IMR-90 (cell line): ENCODE data around the gene TCL1A. TPM values are rescaled to one million over a fixed set of nuclear protein-coding genes. Genes with fewer than 3 reads are reported as not detected.

Source experiments
- ATAC-seq: fragments of 200-7000 bp; cut with Tn5 transposase; 2 replicates; pipeline ENCODE4 v1.9.1; 2020; ENCODE audit warnings: low read depth, mild to moderate bottlenecking, moderate library complexity
- BruUV-seq: library from RNA; stranded (reverse); fragments of 400-500 nt; replicated peaks from 2 replicates; lab custom pipeline; 2021; lab: Mats Ljungman, UMichigan
- CTCF ChIA-PET: fragments of 300-600 bp; formaldehyde crosslinking; extraction: SDS; loops from one replicate; lab custom pipeline; 2021; ENCODE audit warnings: antibody characterized with exemption; lab: Yijun Ruan, JAX
- POLR2A ChIA-PET: fragments of 300-600 bp; sonication (Branson Sonifier 250); formaldehyde crosslinking; loops from one replicate; lab custom pipeline; 2022; ENCODE audit warnings: antibody characterized with exemption; ENCODE audit not compliant: unreplicated experiment; lab: Charles Lee
- DNase-seq: peaks from one replicate; pipeline ENCODE4 v3.0.0; 2013
- H2AFZ ChIP-seq: replicated peaks from 2 replicates; pipeline ENCODE3; 2013; ENCODE audit warnings: low read length, mild to moderate bottlenecking; ENCODE audit not compliant: poor library complexity
- H2AK5ac ChIP-seq: 2 replicates; pipeline ENCODE4 v1.6.1; 2013; ENCODE audit warnings: low read depth, low read length, inconsistent platforms
- H2AK9ac ChIP-seq: replicated peaks from 2 replicates; pipeline ENCODE3; 2013; ENCODE audit warnings: mild to moderate bottlenecking, low read depth, low read length, moderate library complexity; ENCODE audit not compliant: poor library complexity
- H2BK120ac ChIP-seq: 2 replicates; pipeline ENCODE4 v1.6.1; 2013; ENCODE audit warnings: low read depth, low read length, inconsistent platforms
- H2BK15ac ChIP-seq: 3 replicates; pipeline ENCODE4 v1.6.1; 2013; ENCODE audit warnings: low read depth, low read length, inconsistent platforms
- H2BK20ac ChIP-seq: 2 replicates; pipeline ENCODE4 v1.6.1; 2013; ENCODE audit warnings: low read depth, mild to moderate bottlenecking, inconsistent platforms, low read length, moderate library complexity
- H2BK5ac ChIP-seq: 2 replicates; pipeline ENCODE4 v1.6.1; 2013; ENCODE audit warnings: mild to moderate bottlenecking, low read depth, low read length, inconsistent platforms; ENCODE audit not compliant: poor library complexity, severe bottlenecking
- H3K14ac ChIP-seq: replicated peaks from 2 replicates; pipeline ENCODE4 v1.6.1; 2013; ENCODE audit warnings: low read depth, low read length, inconsistent platforms
- H3K18ac ChIP-seq: 2 replicates; pipeline ENCODE4 v1.6.1; 2013; ENCODE audit warnings: low read depth, low read length, control low read depth
- H3K23ac ChIP-seq: 2 replicates; pipeline ENCODE4 v1.6.1; 2013; ENCODE audit warnings: low read depth, low read length, inconsistent platforms
- H3K27ac ChIP-seq: 2 replicates; pipeline ENCODE4 v1.5.1; 2013; ENCODE audit warnings: mild to moderate bottlenecking, control low read depth, low read length; ENCODE audit not compliant: insufficient read depth
- H3K27me3 ChIP-seq: 2 replicates; pipeline ENCODE4 v1.6.1; 2013; ENCODE audit warnings: low read length; ENCODE audit not compliant: control insufficient read depth, insufficient read depth
- H3K36me3 ChIP-seq: 2 replicates; pipeline ENCODE4 v1.6.1; 2013; ENCODE audit warnings: low read length, mixed read lengths; ENCODE audit not compliant: control insufficient read depth, insufficient read depth
- H3K4ac ChIP-seq: 2 replicates; pipeline ENCODE4 v1.6.1; 2013; ENCODE audit warnings: low read depth, low read length, inconsistent platforms
- H3K4me1 ChIP-seq: 2 replicates; pipeline ENCODE4 v1.6.1; 2013; ENCODE audit warnings: low read length, mixed read lengths; ENCODE audit not compliant: control insufficient read depth, insufficient read depth
- H3K4me2 ChIP-seq: 2 replicates; pipeline ENCODE4 v1.6.1; 2013; ENCODE audit warnings: low read depth, mild to moderate bottlenecking, control low read depth, low read length, moderate library complexity
- H3K4me3 ChIP-seq: 2 replicates; pipeline ENCODE4 v1.5.1; 2013; ENCODE audit warnings: low read depth, mild to moderate bottlenecking, control low read depth, low read length, moderate library complexity; ENCODE audit not compliant: insufficient read depth
- H3K56ac ChIP-seq: 2 replicates; pipeline ENCODE4 v1.6.1; 2013; ENCODE audit warnings: low read length, inconsistent platforms; ENCODE audit not compliant: insufficient read depth; ENCODE audit errors: extremely low read depth
- H3K79me1 ChIP-seq, 2 experiments: 2 replicates each; pipeline ENCODE4 v1.6.1; 2013; ENCODE audit warnings: low read length in 2 of 2, inconsistent platforms in 1 of 2, low read depth in 1 of 2
- H3K9ac ChIP-seq: 2 replicates; pipeline ENCODE4 v1.6.1; 2013; ENCODE audit warnings: low read depth, low read length, control low read depth
- H3K9me1 ChIP-seq: 2 replicates; pipeline ENCODE4 v1.6.1; 2013; ENCODE audit warnings: low read length, inconsistent platforms; ENCODE audit not compliant: insufficient read depth
- H3K9me3 ChIP-seq: 2 replicates; pipeline ENCODE4 v1.6.1; 2013; ENCODE audit warnings: low read length; ENCODE audit not compliant: control insufficient read depth, insufficient read depth
- H4K20me1 ChIP-seq: 2 replicates; pipeline ENCODE4 v1.6.1; 2013; ENCODE audit warnings: low read length, inconsistent platforms; ENCODE audit not compliant: insufficient read depth
- H4K5ac ChIP-seq: 2 replicates; pipeline ENCODE4 v1.6.1; 2013; ENCODE audit warnings: mild to moderate bottlenecking, low read depth, low read length, control low read depth
- H4K8ac ChIP-seq, 2 experiments: 2 replicates each; pipeline ENCODE4 v1.6.1; 2013; ENCODE audit warnings: low read depth in 2 of 2, low read length in 2 of 2, control low read depth in 1 of 2, inconsistent platforms in 1 of 2
- H4K91ac ChIP-seq: 2 replicates; pipeline ENCODE4 v1.6.1; 2013; ENCODE audit warnings: low read depth, low read length, inconsistent platforms; ENCODE audit not compliant: insufficient read depth
- BHLHE40 ChIP-seq: fragments of 150-350 bp; IDR thresholded peaks from 2 replicates; pipeline ENCODE4 v1.6.1; 2016; ENCODE audit warnings: mild to moderate bottlenecking, low read depth, low read length
- CEBPB ChIP-seq: IDR thresholded peaks from 2 replicates; pipeline ENCODE4 v1.6.1; 2012; ENCODE audit warnings: low read depth, low read length, improper control_type of control experiment
- CHD1 ChIP-seq: IDR thresholded peaks from 2 replicates; pipeline ENCODE4 v1.6.1; 2012; ENCODE audit warnings: low read depth, low read length, improper control_type of control experiment
- FOS ChIP-seq: fragments of 150-350 bp; IDR thresholded peaks from 2 replicates; pipeline ENCODE4 v1.6.1; 2016; ENCODE audit warnings: low read depth, low read length
- MAFK ChIP-seq: IDR thresholded peaks from 2 replicates; pipeline ENCODE4 v1.6.1; 2012; ENCODE audit warnings: low read depth, low read length, improper control_type of control experiment
- MAZ ChIP-seq: IDR thresholded peaks from 2 replicates; pipeline ENCODE4 v1.6.1; 2012; ENCODE audit warnings: low read depth, mild to moderate bottlenecking, low read length, improper control_type of control experiment, moderate library complexity, borderline replicate concordance
- MXI1 ChIP-seq: IDR thresholded peaks from 2 replicates; pipeline ENCODE4 v1.6.1; 2012; ENCODE audit warnings: low read depth, mild to moderate bottlenecking, low read length, moderate library complexity, borderline replicate concordance
- NFE2L2 ChIP-seq: fragments of 150-350 bp; IDR thresholded peaks from 2 replicates; pipeline ENCODE4 v1.6.1; 2016; ENCODE audit warnings: low read depth, mild to moderate bottlenecking, low read length
- POLR2A ChIP-seq: IDR thresholded peaks from 2 replicates; pipeline ENCODE4 v1.6.1; 2012; ENCODE audit warnings: mild to moderate bottlenecking, low read depth, low read length
- RAD21 ChIP-seq: IDR thresholded peaks from 2 replicates; pipeline ENCODE4 v1.6.1; 2012; ENCODE audit warnings: low read length, improper control_type of control experiment
- RCOR1 ChIP-seq: IDR thresholded peaks from 2 replicates; pipeline ENCODE4 v1.6.1; 2012; ENCODE audit warnings: mild to moderate bottlenecking, low read length, improper control_type of control experiment; ENCODE audit not compliant: insufficient replicate concordance
- RFX5 ChIP-seq: IDR thresholded peaks from 2 replicates; pipeline ENCODE4 v1.8.0; 2012; ENCODE audit warnings: low read depth, mild to moderate bottlenecking, low read length, moderate library complexity
- SMC3 ChIP-seq: fragments of 150-350 bp; IDR thresholded peaks from 2 replicates; pipeline ENCODE4 v1.6.1; 2016; ENCODE audit warnings: low read depth, mild to moderate bottlenecking, antibody characterized with exemption, low read length, moderate library complexity
- WGBS, 2 experiments: methylation state at CpG; one replicate each; pipeline versions ENCODE4 v1.1.5 to v1.1.7; 2013; ENCODE audit warnings: missing lambda C conversion rate in 2 of 2; ENCODE audit not compliant: insufficient read length in 1 of 2; ENCODE audit errors: extremely low coverage in 2 of 2; 5-methylcytosine and 5-hydroxymethylcytosine counted together
- dilution Hi-C: fragments of 300-500 bp; cut with HindIII; formaldehyde crosslinking; loops from one replicate; pipeline ENCODE4 v1.14.3; 2018; ENCODE audit warnings: low sequenced_read_pairs; ENCODE audit not compliant: unreplicated experiment
- in situ Hi-C: fragments of 300-500 bp; cut with MboI; formaldehyde crosslinking; loops from 3 replicates; pipeline ENCODE4 v1.14.3; 2019; ENCODE audit warnings: low sequenced_read_pairs, inconsistent platforms, mixed read lengths
- intact Hi-C: fragments of 100-400 bp; cut with micrococcal nuclease; formaldehyde crosslinking; loops from 2 replicates; pipeline ENCODE4 v1.10.0; 2022
- polyA plus RNA-seq, 3 experiments: library from polyadenylated mRNA; depleted of rRNA; stranded (reverse); fragments of >200 nt; gene quantifications; 2 replicates each; pipeline ENCODE4 v1.2.3, GENCODE V29; 2012; ENCODE audit warnings: low replicate concordance in 1 of 3
- total RNA-seq: library from RNA; depleted of rRNA; stranded (reverse); fragments of >200 nt; gene quantifications from 2 replicates; pipeline ENCODE4 v1.2.3, GENCODE V29; 2012
- TF ChIP-seq, protein P1 (sequence below): conservative IDR thresholded peaks from 2 replicates; pipeline ENCODE4 v1.5.1; 2012; ENCODE audit warnings: mild to moderate bottlenecking, low read depth, low read length, improper control_type of control experiment
- TF ChIP-seq, protein P2 (sequence below): fragments of 150-350 bp; IDR thresholded peaks from 2 replicates; pipeline ENCODE4 v1.6.1; 2017; ENCODE audit warnings: mild to moderate bottlenecking, antibody characterized with exemption, low read length, low read depth
- TF ChIP-seq, protein P3 (sequence below): fragments of 150-350 bp; IDR thresholded peaks from 2 replicates; pipeline ENCODE4 v1.6.1; 2016; ENCODE audit warnings: low read depth, mild to moderate bottlenecking, low read length, moderate library complexity, borderline replicate concordance

Gene TCL1A
- total and polyA plus RNA-seq, 2 of the 4 experiments (the other 2 are of a cell fraction): not detected

DNA sequence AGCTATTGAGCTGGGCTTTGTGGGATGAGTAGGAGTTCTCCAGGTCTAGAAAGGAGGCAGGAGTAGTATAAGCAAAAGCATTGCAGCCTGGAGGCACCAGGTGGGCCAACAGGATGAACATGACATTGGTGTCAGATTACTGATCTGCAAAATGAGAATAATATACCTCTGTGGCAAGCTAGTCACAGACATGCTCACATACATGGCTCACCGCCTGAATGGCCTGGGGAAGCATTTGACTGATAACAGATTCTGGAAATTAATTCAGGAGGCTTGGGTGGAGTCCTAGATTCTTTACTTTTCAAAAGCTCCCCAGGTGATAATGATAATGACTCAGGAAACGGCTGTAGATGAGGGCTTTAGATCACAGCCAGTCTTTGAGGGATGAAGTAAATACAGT, 27.0 kb downstream of the TCL1A start:
- POLR2A ChIA-PET: no interaction called here
- Histone ChIP-seq H3K14ac (no peak overlapping the region), H3K9ac (no peak overlapping the region), H3K36me3 (no peaks in the 10 kb centered on the region), H3K56ac (no peak overlapping the region), H2BK15ac (no peak overlapping the region), H3K4me2 (no peak overlapping the region), H4K5ac (no peak overlapping the region), H3K18ac (no peak overlapping the region), H4K20me1 (no peaks in the 10 kb centered on the region), H2BK20ac (no peak overlapping the region), H3K23ac (no peak overlapping the region), H2AK9ac (no peak overlapping the region), H3K27ac (no peak overlapping the region), H3K9me3 (peaks cover 4% of the 10 kb centered on the region; the same call in 1 of the 2 replicates), H2BK120ac (no peak overlapping the region), H4K8ac (no peak overlapping the region), H3K9me1 (no peaks in the 10 kb centered on the region), H2AFZ (no peak overlapping the region), H2BK5ac (no peak overlapping the region), H3K79me1 (no peaks in the 10 kb centered on the region), H4K91ac (no peak overlapping the region), H3K4ac (no peak overlapping the region), H3K27me3 (no peaks in the 10 kb centered on the region), H2AK5ac (no peak overlapping the region), H3K4me1 (no peaks in the 10 kb centered on the region), H3K4me3 (no peak overlapping the region)
- in situ Hi-C loops: no loop called here
- intact Hi-C loops: no loop called here
- dilution Hi-C loops: no loop called here
- BruUV-seq: no TSS peak
- WGBS, 2 experiments: no CpG with 5 or more reads among the region's 2 CpGs
- DNase-seq (no peak), ATAC-seq (no peak)
- TF ChIP-seq CEBPB: no peak
- TF ChIP-seq RFX5: no peak
- TF ChIP-seq, protein P1, sequence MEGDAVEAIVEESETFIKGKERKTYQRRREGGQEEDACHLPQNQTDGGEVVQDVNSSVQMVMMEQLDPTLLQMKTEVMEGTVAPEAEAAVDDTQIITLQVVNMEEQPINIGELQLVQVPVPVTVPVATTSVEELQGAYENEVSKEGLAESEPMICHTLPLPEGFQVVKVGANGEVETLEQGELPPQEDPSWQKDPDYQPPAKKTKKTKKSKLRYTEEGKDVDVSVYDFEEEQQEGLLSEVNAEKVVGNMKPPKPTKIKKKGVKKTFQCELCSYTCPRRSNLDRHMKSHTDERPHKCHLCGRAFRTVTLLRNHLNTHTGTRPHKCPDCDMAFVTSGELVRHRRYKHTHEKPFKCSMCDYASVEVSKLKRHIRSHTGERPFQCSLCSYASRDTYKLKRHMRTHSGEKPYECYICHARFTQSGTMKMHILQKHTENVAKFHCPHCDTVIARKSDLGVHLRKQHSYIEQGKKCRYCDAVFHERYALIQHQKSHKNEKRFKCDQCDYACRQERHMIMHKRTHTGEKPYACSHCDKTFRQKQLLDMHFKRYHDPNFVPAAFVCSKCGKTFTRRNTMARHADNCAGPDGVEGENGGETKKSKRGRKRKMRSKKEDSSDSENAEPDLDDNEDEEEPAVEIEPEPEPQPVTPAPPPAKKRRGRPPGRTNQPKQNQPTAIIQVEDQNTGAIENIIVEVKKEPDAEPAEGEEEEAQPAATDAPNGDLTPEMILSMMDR: no peak
- TF ChIP-seq RAD21: no peak
- TF ChIP-seq POLR2A: no peak
- no peak for TF ChIP-seq FOS
- TF ChIP-seq, protein P2, sequence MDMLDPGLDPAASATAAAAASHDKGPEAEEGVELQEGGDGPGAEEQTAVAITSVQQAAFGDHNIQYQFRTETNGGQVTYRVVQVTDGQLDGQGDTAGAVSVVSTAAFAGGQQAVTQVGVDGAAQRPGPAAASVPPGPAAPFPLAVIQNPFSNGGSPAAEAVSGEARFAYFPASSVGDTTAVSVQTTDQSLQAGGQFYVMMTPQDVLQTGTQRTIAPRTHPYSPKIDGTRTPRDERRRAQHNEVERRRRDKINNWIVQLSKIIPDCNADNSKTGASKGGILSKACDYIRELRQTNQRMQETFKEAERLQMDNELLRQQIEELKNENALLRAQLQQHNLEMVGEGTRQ: no peak
- no peak for TF ChIP-seq BHLHE40
- no peak for TF ChIP-seq RCOR1
- no peak for TF ChIP-seq MAZ
- no peak for TF ChIP-seq MXI1
- no peak for TF ChIP-seq SMC3
- TF ChIP-seq MAFK: no peak
- no peak for TF ChIP-seq CHD1
- no peak for TF ChIP-seq NFE2L2
- TF ChIP-seq, protein P3, sequence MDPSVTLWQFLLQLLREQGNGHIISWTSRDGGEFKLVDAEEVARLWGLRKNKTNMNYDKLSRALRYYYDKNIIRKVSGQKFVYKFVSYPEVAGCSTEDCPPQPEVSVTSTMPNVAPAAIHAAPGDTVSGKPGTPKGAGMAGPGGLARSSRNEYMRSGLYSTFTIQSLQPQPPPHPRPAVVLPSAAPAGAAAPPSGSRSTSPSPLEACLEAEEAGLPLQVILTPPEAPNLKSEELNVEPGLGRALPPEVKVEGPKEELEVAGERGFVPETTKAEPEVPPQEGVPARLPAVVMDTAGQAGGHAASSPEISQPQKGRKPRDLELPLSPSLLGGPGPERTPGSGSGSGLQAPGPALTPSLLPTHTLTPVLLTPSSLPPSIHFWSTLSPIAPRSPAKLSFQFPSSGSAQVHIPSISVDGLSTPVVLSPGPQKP: no peak
- CTCF ChIA-PET: no interaction called here
